GM19397 (cell line): ENCODE data around the gene DCAF7.
A peak's percentile ranks its signal among the peaks of the same experiment; 100 is the strongest.

Experiments used
- ATAC-seq: cut with Tn5 transposase; IDR thresholded peaks from one replicate; pipeline ENCODE4 v1.9.1; 2021; ENCODE audit warnings: mild to moderate bottlenecking, moderate library complexity; ENCODE audit not compliant: unreplicated experiment

Gene DCAF7

DNA sequence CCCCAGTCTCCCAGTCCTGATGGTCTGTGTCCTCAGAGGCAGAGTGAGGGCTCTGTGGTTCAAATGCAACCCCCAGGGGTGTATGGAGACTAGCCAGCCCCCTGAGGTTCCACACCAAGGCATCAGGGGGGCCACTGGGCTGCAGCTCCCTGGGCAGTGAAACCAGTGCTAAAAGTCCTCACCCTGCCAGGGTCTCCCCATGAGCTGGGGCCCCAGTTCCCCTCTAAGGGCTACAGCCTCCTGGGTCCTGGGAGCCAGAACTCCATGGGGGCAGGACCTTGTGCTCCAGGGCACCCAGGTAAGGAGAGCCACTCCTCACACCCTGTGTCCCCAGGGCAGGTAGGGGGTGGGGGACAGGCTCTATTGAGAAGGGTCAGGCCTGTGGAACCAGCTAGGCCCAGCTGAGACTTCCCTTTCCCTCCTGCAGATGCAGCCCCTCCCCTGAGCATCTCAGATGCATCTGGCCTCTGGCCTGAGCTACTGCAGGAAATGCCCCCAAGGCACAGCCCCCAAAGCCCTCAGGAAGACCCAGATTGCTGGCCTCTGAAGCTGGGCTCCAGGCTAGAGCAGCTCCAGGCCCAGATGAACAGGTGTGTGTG is 6.4 kb upstream of the DCAF7 start:
- no peak for ATAC-seq

DNA sequence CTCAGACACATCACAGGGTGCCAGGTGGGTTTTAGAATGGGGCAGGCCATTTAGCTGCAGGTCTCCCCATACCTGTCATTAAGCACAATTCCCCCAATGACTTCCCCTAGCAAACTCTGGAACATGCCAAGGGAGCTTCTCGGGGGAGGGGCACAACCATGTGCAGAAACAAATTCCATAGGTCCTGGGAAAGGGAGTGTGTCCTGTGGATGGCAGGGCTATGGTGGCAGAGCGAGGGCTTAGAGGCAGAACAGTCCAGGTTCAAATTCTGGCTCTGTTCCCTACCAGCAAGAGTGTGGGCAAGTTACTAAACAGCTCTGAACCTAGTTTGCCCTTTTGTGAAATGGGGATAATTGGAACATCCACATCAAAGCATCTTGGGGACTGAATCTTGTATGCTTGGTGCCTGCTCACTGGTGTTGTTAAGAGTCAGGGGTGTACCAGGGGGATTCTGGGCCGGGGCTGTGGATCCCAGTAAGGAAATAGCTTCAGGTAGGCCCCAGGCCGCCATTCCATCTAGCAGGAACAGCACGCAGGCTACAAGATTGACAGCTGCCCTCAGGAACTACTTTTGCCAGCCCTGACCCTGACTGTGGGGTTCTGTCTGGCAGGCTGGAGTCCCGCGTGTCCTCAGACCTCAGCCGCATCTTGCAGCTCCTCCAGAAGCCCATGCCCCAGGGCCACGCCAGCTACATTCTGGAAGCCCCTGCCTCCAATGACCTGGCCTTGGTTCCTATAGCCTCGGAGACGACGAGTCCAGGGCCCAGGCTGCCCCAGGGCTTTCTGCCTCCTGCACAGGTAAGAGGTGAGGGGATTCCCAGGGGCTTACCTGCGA is 5.6 kb upstream of the DCAF7 start:
- ATAC-seq: no peak

DNA sequence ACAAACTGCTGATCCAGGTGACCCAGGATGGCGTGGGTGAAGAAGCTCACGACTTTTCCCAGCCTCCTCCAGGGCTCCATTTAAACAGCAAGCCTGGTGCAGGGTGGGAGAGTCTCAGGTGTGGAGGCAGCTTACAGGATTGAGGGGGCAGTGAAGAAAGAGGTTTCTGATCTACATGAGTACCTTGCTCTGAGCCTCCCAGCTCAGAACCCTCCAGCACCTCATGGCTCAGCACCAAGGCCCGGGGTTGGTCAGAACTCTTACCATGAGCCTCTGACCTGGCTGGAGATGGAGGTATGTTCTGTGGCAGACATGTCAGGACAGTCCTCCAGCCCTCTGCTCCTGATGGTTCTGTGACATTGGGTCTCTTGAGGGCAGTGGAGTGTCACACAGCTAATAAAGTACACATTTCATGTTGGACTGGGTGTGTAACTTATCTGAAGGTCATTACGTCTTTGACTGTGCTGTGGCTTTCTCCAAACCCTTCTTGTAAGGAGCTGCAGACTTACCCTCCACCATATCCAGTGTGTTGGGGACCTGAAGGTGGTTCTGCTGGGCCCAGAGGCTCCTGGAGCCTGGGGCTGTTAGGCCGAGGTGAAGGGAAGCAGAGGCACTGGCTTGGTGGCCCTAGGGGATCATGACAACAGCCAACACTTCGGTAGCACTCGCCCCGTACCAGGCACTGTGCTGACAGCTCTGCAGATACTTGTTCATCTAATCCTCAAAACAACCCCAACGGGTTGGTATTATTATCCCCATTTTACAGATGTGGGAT is 3.8 kb upstream of the DCAF7 start:
- no peak for ATAC-seq

- no peak for ATAC-seq
Measured at GRCh38 chr17:63547083-63547523, 3.2 kb upstream of the DCAF7 start.

- ATAC-seq: peak; percentile 15
Measured at GRCh38 chr17:63549289-63549945, 860 bp upstream of the DCAF7 start.

DNA sequence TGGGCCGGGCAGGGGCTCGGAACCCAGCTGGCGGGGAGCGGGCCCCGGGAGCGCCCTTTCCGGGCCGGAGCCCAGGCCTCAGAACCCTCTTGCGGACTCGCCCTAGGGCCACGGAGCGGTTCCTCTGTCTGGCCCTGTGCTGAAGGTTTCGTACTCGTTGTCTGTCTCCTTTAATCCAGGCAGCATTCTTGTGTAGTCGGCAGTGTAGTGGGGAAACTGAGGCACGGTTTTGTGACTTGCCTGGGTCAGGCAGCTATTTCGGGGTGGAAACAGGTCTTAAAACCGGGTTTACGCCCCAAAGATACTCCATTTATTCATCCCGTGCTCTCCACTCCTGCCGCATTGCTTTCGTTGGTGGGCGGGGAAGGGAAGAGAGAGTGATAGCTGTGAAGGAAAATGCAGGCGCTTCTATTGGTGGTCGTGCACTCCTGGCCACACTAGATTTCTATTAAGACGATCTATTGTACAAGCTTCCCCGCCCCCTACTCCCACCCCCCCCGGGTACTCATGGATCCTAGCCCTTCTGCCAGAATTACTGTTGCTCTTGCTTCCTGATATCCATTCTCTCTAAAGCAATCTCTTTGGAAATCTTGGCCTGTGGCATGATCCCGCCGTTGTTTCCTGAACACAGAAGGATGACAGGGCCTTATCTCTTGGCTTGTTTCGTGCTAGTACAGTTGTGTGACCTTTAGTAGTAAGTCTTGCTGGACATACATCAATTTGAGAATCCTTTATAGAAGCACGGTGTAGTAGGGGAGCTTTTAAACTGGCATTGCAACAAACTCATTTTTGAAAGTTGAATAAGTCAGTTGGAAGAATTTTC is 751 bp downstream of the DCAF7 start:
- ATAC-seq: peak; percentile 15

- ATAC-seq: no peak
Measured at GRCh38 chr17:63552211-63552610, 1.9 kb downstream of the DCAF7 start.

DNA sequence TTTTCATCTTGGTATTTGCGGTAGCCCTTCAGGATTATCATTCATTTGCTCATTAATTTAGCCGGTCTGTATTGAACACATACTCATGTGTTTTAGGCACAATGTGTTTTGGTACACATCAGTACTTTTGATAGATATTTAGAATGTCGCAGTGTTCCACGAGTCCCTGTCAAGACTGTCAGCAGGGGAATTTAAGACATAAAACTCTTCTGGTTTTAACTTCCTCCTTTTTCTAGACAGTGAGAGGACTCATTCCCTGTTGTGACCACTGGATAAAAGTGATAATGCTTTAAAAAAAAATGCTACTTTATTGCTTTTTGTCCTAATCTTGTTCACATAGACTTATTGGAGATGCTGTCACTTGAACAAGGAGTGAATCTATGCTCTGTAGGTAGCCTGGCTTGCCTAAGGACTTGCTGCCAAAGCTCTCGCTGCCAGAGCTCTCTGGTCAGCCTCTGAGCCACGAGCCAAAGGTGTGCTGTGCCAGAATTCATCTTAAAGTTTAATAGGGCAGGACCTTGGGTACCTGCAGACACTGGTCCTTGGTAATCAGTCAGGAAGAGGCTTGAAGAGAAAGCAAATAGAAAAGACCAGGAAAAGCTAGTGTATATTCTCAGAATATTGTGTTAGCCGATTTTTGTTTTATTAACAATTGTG is 5.4 kb downstream of the DCAF7 start:
- ATAC-seq: no peak

GRCh38 chr17:63557416-63557815 is 7.1 kb downstream of the DCAF7 start:
- no peak for ATAC-seq

DNA sequence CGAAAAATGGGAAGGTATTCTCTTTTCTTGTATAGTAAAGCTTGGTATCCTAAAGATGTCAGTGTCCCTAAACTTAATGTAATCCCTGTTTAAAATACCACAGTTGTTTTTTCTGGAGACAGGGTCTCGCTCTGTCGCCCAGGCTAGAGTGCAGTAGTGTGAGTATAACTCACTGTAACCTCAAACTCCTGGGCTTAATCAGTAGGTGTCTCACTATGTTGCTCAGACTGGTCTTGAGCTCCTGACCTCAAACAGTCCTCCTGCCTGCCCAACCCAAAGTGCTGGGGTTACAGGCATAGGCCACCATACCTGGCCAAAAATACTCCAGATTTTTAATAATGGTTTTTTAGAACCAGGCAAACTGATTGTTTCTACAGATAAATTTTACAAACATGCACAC is 8.2 kb downstream of the DCAF7 start:
- no peak for ATAC-seq

- no peak for ATAC-seq
Measured at GRCh38 chr17:63561819-63562218, 11.5 kb downstream of the DCAF7 start.

GRCh38 chr17:63563339-63563738 is 13.1 kb downstream of the DCAF7 start:
- no peak for ATAC-seq

GRCh38 chr17:63564562-63564961 is 14.3 kb downstream of the DCAF7 start:
- ATAC-seq: no peak

DNA sequence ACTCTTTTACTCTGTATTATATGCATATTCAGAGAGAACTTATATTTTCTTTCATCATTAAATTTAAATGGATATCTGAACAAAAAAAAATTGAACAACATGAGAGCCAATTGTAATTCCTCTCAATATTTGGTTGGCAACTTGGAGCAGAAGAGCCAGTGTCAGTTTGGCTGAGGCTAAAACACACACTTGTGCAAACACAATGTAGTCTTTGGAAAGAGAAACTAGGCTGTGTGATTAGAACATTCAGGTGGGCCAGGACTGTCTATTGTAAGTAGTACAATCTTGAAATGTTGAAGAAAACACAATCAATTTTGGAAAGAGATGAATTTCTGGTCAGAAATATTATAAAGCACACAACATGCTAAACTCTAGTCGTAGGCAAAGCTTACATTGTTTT is 17.0 kb downstream of the DCAF7 start:
- ATAC-seq: no peak

DNA sequence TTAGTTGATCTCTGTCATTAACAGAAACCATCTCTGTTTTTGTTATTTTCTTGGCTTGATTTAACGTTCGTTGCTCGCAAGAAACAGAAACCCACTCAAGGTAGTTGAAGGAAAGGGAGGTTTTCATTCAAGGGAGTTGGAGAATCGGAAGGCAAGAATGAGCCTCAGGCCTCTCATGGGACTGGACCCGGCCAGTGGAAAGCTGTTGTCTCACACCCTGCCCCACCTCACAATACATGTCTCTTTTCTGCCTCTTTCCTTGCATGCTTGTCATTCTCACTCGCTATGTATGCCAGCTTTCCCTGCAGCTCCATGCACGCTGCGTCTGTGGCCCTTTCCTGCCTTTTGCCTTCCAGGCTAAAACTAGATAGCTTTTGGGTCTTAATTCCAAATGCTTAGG is 18.3 kb downstream of the DCAF7 start:
- no peak for ATAC-seq

GRCh38 chr17:63571632-63572310 is 21.5 kb downstream of the DCAF7 start:
- no peak for ATAC-seq

DNA sequence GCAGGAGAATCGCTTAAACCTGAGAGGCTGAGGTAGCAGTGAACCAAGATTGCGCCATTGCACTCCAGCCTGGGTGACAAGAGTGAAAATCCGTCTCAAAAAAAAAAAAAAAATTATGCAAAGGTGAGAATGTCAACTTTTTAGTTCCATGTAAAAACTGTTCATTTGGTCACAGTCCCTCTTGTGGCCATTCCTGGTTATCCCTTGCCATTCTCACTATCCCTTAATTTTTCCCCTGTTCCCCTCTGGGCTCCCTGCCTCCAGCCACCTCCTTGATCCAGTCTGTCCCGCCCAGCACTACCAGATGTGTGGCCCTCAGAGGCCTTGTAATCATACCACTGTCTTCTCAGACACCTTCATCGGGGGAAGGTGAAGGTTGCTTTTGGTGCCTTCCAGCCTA is 23.4 kb downstream of the DCAF7 start:
- ATAC-seq: no peak

- ATAC-seq: no peak
Measured at GRCh38 chr17:63578027-63578768, 27.9 kb downstream of the DCAF7 start.

DNA sequence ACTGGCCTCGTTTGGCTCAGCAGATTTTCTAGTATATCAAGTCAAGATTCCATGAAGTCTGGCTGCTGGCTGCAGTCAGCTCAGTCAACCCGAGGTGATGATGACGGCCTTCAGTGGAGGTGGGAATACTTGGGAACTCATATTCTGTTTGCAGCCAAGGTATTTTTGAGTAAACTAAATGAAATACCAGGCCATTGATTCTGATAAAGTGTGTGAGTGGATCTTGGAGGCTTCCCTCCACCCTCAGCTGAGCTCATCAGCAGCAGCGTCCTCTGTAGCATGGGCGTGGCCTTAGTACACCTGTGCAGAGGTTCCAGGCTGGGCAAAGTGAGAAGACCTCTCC is 28.5 kb downstream of the DCAF7 start:
- ATAC-seq: no peak
